Hepatocyte (in vitro differentiated cells): ENCODE measurements around the gene MYO18B. TPM values are rescaled to one million over a fixed set of nuclear protein-coding genes. Genes with fewer than 3 reads are reported as not detected.

Experiments used
- DNase-seq: peaks from one replicate; pipeline ENCODE4 v3.0.0-alpha.2; 2016; ENCODE audit warnings: low spot score
- H2AFZ ChIP-seq: fragments of 200-600 bp; sonication (generic); 2 replicates; pipeline ENCODE4 v1.6.0; 2016; ENCODE audit warnings: antibody characterized with exemption, mild to moderate bottlenecking
- H3K27ac ChIP-seq: fragments of 200-600 bp; sonication (generic); 2 replicates; pipeline ENCODE4 v1.5.1; 2016; ENCODE audit warnings: mild to moderate bottlenecking
- H3K27me3 ChIP-seq: fragments of 200-600 bp; sonication (generic); 2 replicates; pipeline ENCODE4 v1.6.1; 2016
- H3K36me3 ChIP-seq: fragments of 200-600 bp; sonication (generic); replicated peaks from 2 replicates; pipeline ENCODE4 v1.5.1; 2016; ENCODE audit warnings: low read depth; ENCODE audit not compliant: insufficient read depth
- H3K4me1 ChIP-seq: fragments of 200-600 bp; sonication (generic); 2 replicates; pipeline ENCODE4 v1.5.1; 2016; ENCODE audit warnings: mild to moderate bottlenecking, moderate library complexity; ENCODE audit not compliant: insufficient read depth
- H3K4me2 ChIP-seq: fragments of 200-600 bp; sonication (generic); 2 replicates; pipeline ENCODE4 v1.6.0; 2016
- H3K4me3 ChIP-seq: fragments of 200-600 bp; sonication (generic); 2 replicates; pipeline ENCODE4 v1.5.1; 2016; ENCODE audit warnings: mild to moderate bottlenecking
- H3K79me2 ChIP-seq: fragments of 200-600 bp; sonication (generic); 2 replicates; pipeline ENCODE4 v1.6.0; 2017; ENCODE audit warnings: mild to moderate bottlenecking
- H3K9me2 ChIP-seq: fragments of 200-600 bp; sonication (generic); replicated peaks from 2 replicates; pipeline ENCODE4 v1.6.0; 2017; ENCODE audit warnings: mild to moderate bottlenecking; ENCODE audit not compliant: insufficient read depth
- H3K9me3 ChIP-seq: fragments of 200-600 bp; sonication (generic); 2 replicates; pipeline ENCODE4 v1.5.1; 2016; ENCODE audit warnings: low read depth, mild to moderate bottlenecking
- H4K20me1 ChIP-seq: fragments of 200-600 bp; sonication (generic); 2 replicates; pipeline ENCODE4 v1.6.0; 2016; ENCODE audit warnings: mild to moderate bottlenecking; ENCODE audit not compliant: insufficient read depth, poor library complexity, severe bottlenecking
- EZH2 ChIP-seq: fragments of 200-600 bp; sonication (generic); IDR thresholded peaks from 2 replicates; pipeline ENCODE4 v1.6.1; 2016; ENCODE audit warnings: antibody characterized with exemption, mild to moderate bottlenecking, borderline replicate concordance
- EZH2phosphoT487 ChIP-seq: fragments of 200-600 bp; sonication (generic); IDR thresholded peaks from one replicate; pipeline ENCODE4 v1.6.1; 2018; ENCODE audit warnings: antibody characterized with exemption, mild to moderate bottlenecking, low read depth, moderate library complexity; ENCODE audit not compliant: unreplicated experiment, severe bottlenecking
- WGBS: methylation state at CpG from one replicate; pipeline ENCODE4 v1.1.6; 2016; ENCODE audit warnings: low lambda C conversion rate; ENCODE audit errors: missing lambda C conversion rate; 5-methylcytosine and 5-hydroxymethylcytosine counted together
- polyA plus RNA-seq: library from polyadenylated mRNA; unstranded; fragments of >200 nt; fragmentation: Nextera tagmentation; extraction: Ambion mirVana; gene quantifications from 2 replicates; pipeline ENCODE4 v1.2.1, GENCODE V29; 2016
- total RNA-seq: library from RNA; depleted of rRNA; stranded (reverse); fragments of >200 nt; gene quantifications from 2 replicates; pipeline ENCODE4 v1.2.3, GENCODE V29; 2014
- TF ChIP-seq, protein P1 (sequence below): fragments of 200-600 bp; sonication (generic); IDR thresholded peaks from 2 replicates; pipeline ENCODE4 v1.5.1; 2016; ENCODE audit warnings: antibody characterized with exemption, mild to moderate bottlenecking; ENCODE audit not compliant: poor library complexity

Gene MYO18B
- total and polyA plus RNA-seq, 2 experiments from 2014 or later = 0.23 TPM; not detected in 1

DNA sequence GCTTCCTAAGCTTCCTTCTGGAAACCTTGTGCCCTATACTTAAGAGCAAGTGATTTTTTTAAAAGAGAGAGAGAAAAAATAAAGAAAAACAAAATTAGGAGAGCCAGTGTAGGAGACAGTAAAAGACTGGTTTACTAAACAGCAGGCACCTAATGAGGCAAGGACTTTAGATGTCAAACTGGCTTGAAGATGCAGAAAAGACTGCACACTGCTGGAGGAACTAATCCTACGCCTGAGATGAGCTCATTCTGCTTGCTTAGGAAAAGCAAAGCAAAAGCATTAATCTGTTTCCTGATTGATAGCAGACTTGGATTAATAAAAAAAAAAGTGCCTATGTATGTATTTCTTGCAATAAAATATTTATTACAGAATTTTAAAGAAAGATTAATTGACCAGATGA lies 313.7 kb downstream of the MYO18B start:
- no peak for TF ChIP-seq EZH2
- no peak for TF ChIP-seq EZH2phosphoT487
- TF ChIP-seq, protein P1, sequence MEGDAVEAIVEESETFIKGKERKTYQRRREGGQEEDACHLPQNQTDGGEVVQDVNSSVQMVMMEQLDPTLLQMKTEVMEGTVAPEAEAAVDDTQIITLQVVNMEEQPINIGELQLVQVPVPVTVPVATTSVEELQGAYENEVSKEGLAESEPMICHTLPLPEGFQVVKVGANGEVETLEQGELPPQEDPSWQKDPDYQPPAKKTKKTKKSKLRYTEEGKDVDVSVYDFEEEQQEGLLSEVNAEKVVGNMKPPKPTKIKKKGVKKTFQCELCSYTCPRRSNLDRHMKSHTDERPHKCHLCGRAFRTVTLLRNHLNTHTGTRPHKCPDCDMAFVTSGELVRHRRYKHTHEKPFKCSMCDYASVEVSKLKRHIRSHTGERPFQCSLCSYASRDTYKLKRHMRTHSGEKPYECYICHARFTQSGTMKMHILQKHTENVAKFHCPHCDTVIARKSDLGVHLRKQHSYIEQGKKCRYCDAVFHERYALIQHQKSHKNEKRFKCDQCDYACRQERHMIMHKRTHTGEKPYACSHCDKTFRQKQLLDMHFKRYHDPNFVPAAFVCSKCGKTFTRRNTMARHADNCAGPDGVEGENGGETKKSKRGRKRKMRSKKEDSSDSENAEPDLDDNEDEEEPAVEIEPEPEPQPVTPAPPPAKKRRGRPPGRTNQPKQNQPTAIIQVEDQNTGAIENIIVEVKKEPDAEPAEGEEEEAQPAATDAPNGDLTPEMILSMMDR = no peak
- no peaks in the 10 kb centered on the region for H4K20me1 ChIP-seq
- H3K27me3 ChIP-seq = peaks cover 19% of the 10 kb centered on the region
- no peak overlapping the region for H3K27ac ChIP-seq
- no peaks in the 10 kb centered on the region for H3K9me2 ChIP-seq
- 44% methylated on average over 1 of the region's 1 CpG for WGBS
- no peaks in the 10 kb centered on the region for H3K79me2 ChIP-seq
- H3K4me1 ChIP-seq = no peaks in the 10 kb centered on the region
- no peaks in the 10 kb centered on the region for H3K9me3 ChIP-seq
- no peaks in the 10 kb centered on the region for H3K36me3 ChIP-seq
- no peak overlapping the region for H2AFZ ChIP-seq
- H3K4me2 ChIP-seq = no peak overlapping the region
- H3K4me3 ChIP-seq = no peak overlapping the region
- DNase-seq = no peak

DNA sequence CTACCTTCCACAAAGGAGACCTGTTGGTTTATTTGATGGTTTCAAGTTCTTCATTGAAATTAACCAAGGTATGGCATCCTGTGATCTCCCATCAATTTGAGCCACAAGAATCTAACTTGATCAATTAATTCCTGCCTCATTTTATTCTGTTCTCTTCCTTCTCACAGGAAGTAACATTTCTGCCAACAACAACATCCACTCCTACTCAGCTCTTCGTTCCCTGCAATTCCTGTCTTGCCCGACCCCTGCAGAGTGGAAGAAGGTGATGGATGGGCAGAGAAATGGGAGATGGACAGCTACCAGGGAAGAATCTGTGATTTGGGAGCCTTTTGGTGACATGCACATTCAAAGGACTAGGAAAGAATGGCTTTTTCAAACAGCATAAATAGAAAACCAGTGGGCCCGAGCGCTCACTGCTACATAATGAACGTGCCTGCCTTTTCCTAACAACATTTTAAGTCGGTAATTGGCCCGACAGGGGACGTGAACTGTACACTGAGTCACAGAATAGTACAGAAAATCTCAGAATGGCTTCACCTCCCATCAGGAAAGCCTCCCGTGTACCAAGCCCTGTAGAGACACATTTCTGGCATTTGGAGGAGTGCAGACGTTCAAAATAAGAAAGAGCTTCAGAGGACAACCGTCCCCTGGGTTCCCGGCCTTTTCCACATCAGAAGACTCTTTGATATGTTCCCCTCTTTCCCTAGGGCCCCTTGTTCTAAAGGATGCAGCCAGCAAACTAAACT lies 314.6 kb downstream of the MYO18B start:
- Histone ChIP-seq H3K36me3 (no peaks in the 10 kb centered on the region), H2AFZ (no peak overlapping the region), H3K4me1 (no peaks in the 10 kb centered on the region), H3K27ac (no peak overlapping the region), H3K79me2 (no peaks in the 10 kb centered on the region), H3K9me2 (no peaks in the 10 kb centered on the region), H4K20me1 (no peaks in the 10 kb centered on the region), H3K27me3 (peaks cover 16% of the 10 kb centered on the region), H3K4me2 (no peak overlapping the region), H3K9me3 (no peaks in the 10 kb centered on the region), H3K4me3 (no peak overlapping the region)
- TF ChIP-seq EZH2 = no peak
- TF ChIP-seq, protein P1 = no peak
- no peak for DNase-seq
- WGBS = 77% methylated on average over 12 of the region's 12 CpGs

DNA sequence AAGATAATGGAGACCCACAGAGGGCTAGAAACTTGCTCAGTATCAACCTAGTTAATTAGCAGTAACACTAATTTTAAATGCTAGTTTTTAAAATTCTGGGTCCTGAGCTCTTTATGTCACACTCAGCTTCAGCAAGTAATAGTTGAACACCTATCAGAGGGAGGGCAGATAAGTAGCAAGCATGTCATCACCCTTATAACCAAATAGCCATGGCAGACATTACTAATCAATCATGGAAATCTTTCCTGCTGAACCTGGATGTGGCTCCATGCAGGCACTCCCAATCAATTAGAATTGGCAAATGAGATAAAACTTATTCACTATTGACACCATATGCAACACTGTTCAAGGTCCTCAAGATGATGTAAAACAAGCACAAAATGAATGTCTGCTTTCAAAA lies 315.7 kb downstream of the MYO18B start:
- Histone ChIP-seq H3K79me2 (no peaks in the 10 kb centered on the region), H3K27me3 (peaks cover 16% of the 10 kb centered on the region), H3K4me1 (no peaks in the 10 kb centered on the region), H4K20me1 (no peaks in the 10 kb centered on the region), H3K27ac (no peak overlapping the region), H2AFZ (no peak overlapping the region), H3K36me3 (no peaks in the 10 kb centered on the region), H3K9me3 (no peaks in the 10 kb centered on the region), H3K4me3 (no peak overlapping the region), H3K4me2 (no peak overlapping the region), H3K9me2 (no peaks in the 10 kb centered on the region)
- TF ChIP-seq, protein P1 = no peak
- no peak for TF ChIP-seq EZH2phosphoT487
- TF ChIP-seq EZH2 = no peak
- DNase-seq = no peak

DNA sequence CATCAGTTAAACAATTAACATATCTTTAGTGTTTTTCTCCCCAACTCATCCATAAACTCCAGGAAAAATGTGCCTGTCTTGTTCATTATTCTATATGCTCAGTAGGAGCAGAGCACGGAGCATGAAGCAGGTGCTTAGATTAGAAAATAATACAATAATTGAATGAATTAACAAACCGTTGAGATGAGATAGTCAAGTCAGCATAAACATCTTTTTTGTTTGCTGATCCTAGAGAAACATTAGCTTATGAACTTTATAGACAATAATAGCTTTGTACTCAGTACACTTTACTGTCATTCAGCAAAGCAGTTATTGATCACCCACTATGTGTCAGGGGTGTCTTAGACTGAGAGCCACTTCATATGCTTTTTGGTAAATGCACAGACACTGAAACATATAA lies 322.1 kb downstream of the MYO18B start:
- no peak overlapping the region for H3K27ac ChIP-seq
- H3K9me3 ChIP-seq = no peaks in the 10 kb centered on the region
- no peaks in the 10 kb centered on the region for H3K36me3 ChIP-seq
- TF ChIP-seq EZH2phosphoT487 (no peak), EZH2 (no peak)
- TF ChIP-seq, protein P1 = no peak
- no peak overlapping the region for H3K4me2 ChIP-seq
- H3K4me3 ChIP-seq = no peak overlapping the region
- no peaks in the 10 kb centered on the region for H3K79me2 ChIP-seq
- H3K4me1 ChIP-seq = no peaks in the 10 kb centered on the region
- peaks cover 23% of the 10 kb centered on the region for H3K27me3 ChIP-seq
- DNase-seq = no peak
- no peaks in the 10 kb centered on the region for H3K9me2 ChIP-seq
- 87% methylated on average over 2 of the region's 2 CpGs for WGBS
- no peaks in the 10 kb centered on the region for H4K20me1 ChIP-seq
- no peak overlapping the region for H2AFZ ChIP-seq
